Testis (tissue), 3 donors: ENCODE measurements around the gene C16orf82. TPM values are rescaled to one million over a fixed set of nuclear protein-coding genes. Genes with fewer than 3 reads are reported as not detected.
"Not testable (repeated sequence)": the region's sequence is repeated elsewhere in the genome, so short reads cannot be mapped to it uniquely, and the experiment has no call there.

ENCODE experiments used
- DNase-seq: peaks from one replicate; pipeline ENCODE4 v3.0.0-alpha.2; 2019
- H3K27ac ChIP-seq, 2 donors: fragments of 200-600 bp; sonication (generic); one replicate each; pipeline ENCODE4 v1.5.1; 2019
- H3K27me3 ChIP-seq: fragments of 200-600 bp; sonication (generic); one replicate; pipeline ENCODE4 v1.5.1; 2019
- H3K36me3 ChIP-seq: fragments of 200-600 bp; sonication (generic); one replicate; pipeline ENCODE4 v1.5.1; 2017; ENCODE audit warnings: low read depth; ENCODE audit errors: missing control alignments
- H3K4me1 ChIP-seq: fragments of 200-600 bp; sonication (generic); one replicate; pipeline ENCODE4 v1.5.1; 2019
- H3K4me3 ChIP-seq, 2 donors: fragments of 200-600 bp; sonication (generic); one replicate each; pipeline ENCODE4 v1.5.1; 2017 to 2019
- H3K9me3 ChIP-seq: fragments of 200-600 bp; sonication (generic); one replicate; pipeline ENCODE4 v1.5.1; 2017
- POLR2A ChIP-seq: fragments of 450-650 bp; IDR thresholded peaks from one replicate; pipeline ENCODE4 v1.6.1; 2017; ENCODE audit warnings: antibody characterized with exemption, mild to moderate bottlenecking, moderate library complexity
- WGBS, 2 donors: methylation state at CpG; one replicate each; pipeline ENCODE4 v1.1.5; 2018; 5-methylcytosine and 5-hydroxymethylcytosine counted together
- intact Hi-C: fragments of 100-400 bp; cut with DNase I; formaldehyde crosslinking; loops from one replicate; pipeline ENCODE4 v1.15.1; 2023; ENCODE audit warnings: low total_unique reads
- polyA plus RNA-seq: library from polyadenylated mRNA; stranded (reverse); fragments of 350-450 nt; fragmentation: Illumina TruSeq; extraction: RNeasy Lipid Tissue Mini Kit (QIAGEN cat#74804); gene quantifications from one replicate; pipeline ENCODE4 v1.2.3, GENCODE V29; 2014; ENCODE audit warnings: low read depth, low replicate concordance; ENCODE audit not compliant: insufficient read depth
- total RNA-seq, 2 donors: library from RNA; depleted of rRNA; stranded (reverse); fragments of >200 nt; gene quantifications; one replicate each; pipeline ENCODE4 v1.2.3, GENCODE V29; 2016
- TF ChIP-seq, protein P1 (sequence below), 3 experiments: fragments of 450-650 bp in 2 of 3; fragments of 200-600 bp in 1 of 3; sonication (generic) in 1 of 3; IDR thresholded peaks; one replicate each; pipeline ENCODE4 v1.5.1; 2016 to 2019; ENCODE audit warnings: antibody characterized with exemption in 3 of 3, mild to moderate bottlenecking in 2 of 3, moderate library complexity in 1 of 3

Gene C16orf82
- total and polyA plus RNA-seq, 3 donors from 2014 or later: 133 to 446 (median 364) TPM

DNA sequence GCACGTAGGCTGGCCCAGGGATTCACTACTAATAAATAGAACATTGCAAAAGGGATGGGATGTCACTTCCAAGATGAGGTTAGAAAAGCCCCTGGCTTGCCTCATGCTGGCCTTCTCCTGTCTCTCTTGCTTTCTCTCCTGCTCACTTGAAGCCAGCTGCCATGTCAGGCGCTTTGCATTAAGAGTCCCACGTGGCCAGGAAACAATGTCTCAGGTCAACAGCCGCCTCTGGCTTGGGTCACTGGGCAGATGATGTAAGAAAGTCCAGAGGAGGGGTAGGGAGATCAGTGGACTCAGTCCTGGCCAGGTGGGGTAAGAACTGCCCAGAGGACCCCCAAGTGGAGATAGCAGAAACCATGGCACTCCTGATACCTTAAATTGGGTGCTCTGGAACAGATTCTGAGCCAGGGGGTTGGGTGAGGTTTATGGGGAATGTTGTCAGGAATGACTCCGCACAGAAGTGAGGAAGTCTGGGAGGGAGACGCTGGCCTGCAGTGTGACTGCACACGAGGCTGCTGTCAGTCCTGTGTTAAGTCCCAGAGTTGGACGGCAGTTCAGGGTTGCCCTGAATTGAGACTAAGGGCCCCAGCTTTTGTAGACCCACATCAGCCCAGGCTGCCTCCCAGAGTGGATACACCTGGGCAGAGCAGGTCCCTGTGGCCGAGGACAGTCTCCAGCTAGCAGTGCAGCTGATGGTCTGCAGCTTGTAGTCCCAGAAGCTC lies 17.7 kb downstream of the C16orf82 start:
- WGBS, 2 donors: 44 to 60% methylated on average over 4 to 9 of the region's 9 CpGs
- TF ChIP-seq, protein P1, sequence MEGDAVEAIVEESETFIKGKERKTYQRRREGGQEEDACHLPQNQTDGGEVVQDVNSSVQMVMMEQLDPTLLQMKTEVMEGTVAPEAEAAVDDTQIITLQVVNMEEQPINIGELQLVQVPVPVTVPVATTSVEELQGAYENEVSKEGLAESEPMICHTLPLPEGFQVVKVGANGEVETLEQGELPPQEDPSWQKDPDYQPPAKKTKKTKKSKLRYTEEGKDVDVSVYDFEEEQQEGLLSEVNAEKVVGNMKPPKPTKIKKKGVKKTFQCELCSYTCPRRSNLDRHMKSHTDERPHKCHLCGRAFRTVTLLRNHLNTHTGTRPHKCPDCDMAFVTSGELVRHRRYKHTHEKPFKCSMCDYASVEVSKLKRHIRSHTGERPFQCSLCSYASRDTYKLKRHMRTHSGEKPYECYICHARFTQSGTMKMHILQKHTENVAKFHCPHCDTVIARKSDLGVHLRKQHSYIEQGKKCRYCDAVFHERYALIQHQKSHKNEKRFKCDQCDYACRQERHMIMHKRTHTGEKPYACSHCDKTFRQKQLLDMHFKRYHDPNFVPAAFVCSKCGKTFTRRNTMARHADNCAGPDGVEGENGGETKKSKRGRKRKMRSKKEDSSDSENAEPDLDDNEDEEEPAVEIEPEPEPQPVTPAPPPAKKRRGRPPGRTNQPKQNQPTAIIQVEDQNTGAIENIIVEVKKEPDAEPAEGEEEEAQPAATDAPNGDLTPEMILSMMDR (IDR thresholded peaks at IDR 0.05): no peak
- TF ChIP-seq POLR2A: no peak
- Histone ChIP-seq H3K4me3 (no peak overlapping the region), H3K4me1 (no peaks in the 10 kb centered on the region), H3K36me3 (no peaks in the 10 kb centered on the region), H3K27ac (no peak overlapping the region), H3K27me3 (no peaks in the 10 kb centered on the region), H3K9me3 (no peaks in the 10 kb centered on the region)
- intact Hi-C loops: no loop called here
- DNase-seq: no peak

GRCh38 chr16:27085182-27085581 lies 18.5 kb downstream of the C16orf82 start:
- no peaks in the 10 kb centered on the region for H3K9me3 ChIP-seq
- no peaks in the 10 kb centered on the region for H3K36me3 ChIP-seq
- DNase-seq: no peak
- WGBS, 2 donors: 75% methylated on average over 6 of the region's 6 CpGs
- H3K27me3 ChIP-seq: no peaks in the 10 kb centered on the region
- H3K4me3 ChIP-seq: no peak overlapping the region
- no peak for TF ChIP-seq POLR2A
- H3K27ac ChIP-seq: no peak overlapping the region
- intact Hi-C loops: no loop called here
- no peaks in the 10 kb centered on the region for H3K4me1 ChIP-seq

DNA sequence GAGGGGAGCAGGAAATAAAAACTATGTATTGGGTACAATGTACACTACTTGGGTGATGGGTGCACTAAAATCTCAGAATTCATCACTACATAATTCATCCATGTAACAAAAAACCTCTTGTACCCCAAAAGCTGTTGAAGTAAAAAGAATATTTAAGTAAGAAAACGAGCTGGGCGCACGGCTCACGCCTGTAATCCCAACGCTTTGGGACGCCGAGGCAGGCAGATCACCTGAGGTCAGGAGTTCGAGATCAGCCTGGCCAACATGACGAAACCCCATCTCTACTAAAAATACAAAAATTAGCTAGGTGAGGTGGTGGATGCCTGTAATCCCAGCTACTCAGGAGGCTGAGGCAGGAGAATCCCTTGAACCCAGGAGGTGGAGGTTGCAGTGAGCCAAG lies 19.3 kb downstream of the C16orf82 start:
- H3K9me3 ChIP-seq, H3K36me3 ChIP-seq, H3K4me3 ChIP-seq, H3K27me3 ChIP-seq, H3K27ac ChIP-seq, H3K4me1 ChIP-seq, DNase-seq, intact Hi-C loops: not testable (repeated sequence)
- 86 to 95% methylated on average over 9 of the region's 9 CpGs for WGBS, 2 donors

- Histone ChIP-seq H3K27me3 (no peaks in the 10 kb centered on the region), H3K4me3 (no peak overlapping the region), H3K36me3 (no peaks in the 10 kb centered on the region), H3K4me1 (no peaks in the 10 kb centered on the region), H3K27ac (no peak overlapping the region), H3K9me3 (no peaks in the 10 kb centered on the region)
- no peak for DNase-seq
- intact Hi-C loops: no loop called here
- no peak for TF ChIP-seq POLR2A
- TF ChIP-seq, protein P1 (IDR thresholded peaks at IDR 0.05): no peak
- WGBS, 2 donors: 68 to 69% methylated on average over 5 of the region's 5 CpGs
Observed at GRCh38 chr16:27088216-27088615, 21.5 kb downstream of the C16orf82 start.

DNA sequence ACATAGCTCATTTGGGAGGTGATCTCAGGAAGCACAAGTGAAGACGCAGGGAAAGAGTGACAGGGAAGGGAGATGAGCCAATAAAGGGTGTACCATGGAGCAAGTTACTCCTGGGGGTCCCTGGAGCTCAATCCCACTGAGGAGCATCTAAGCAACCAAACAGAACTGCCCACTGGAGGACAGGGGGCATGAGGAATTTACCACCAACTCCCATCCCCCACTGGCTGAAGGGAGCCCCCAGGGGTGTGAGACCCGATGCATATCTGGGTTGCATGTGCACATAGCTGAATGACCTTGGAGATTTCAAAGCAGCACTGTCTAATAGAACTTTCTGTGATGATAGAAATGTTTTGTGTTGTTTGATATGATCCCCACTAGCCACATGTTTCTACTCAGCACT lies 29.6 kb downstream of the C16orf82 start:
- no peak overlapping the region for H3K4me3 ChIP-seq
- no peaks in the 10 kb centered on the region for H3K4me1 ChIP-seq
- H3K9me3 ChIP-seq: no peaks in the 10 kb centered on the region
- no peak for TF ChIP-seq POLR2A
- TF ChIP-seq, protein P1 (IDR thresholded peaks at IDR 0.05): no peak
- 76 to 83% methylated on average over 2 of the region's 2 CpGs for WGBS, 2 donors
- no peak overlapping the region for H3K27ac ChIP-seq
- H3K27me3 ChIP-seq: no peaks in the 10 kb centered on the region
- no peaks in the 10 kb centered on the region for H3K36me3 ChIP-seq
- no peak for DNase-seq
- intact Hi-C loops: no loop called here

GRCh38 chr16:27097800-27098230 lies 31.1 kb downstream of the C16orf82 start:
- intact Hi-C loops: no loop called here
- no peak overlapping the region for H3K27ac ChIP-seq
- no peak for DNase-seq

More at GRCh38 chr16:27097800-27098230, 31.1 kb downstream of the C16orf82 start:
- Histone ChIP-seq H3K9me3 (no peaks in the 10 kb centered on the region), H3K4me1 (no peaks in the 10 kb centered on the region), H3K36me3 (no peaks in the 10 kb centered on the region), H3K27me3 (no peaks in the 10 kb centered on the region), H3K4me3 (no peak overlapping the region)
- WGBS, 2 donors: 58 to 66% methylated on average over 5 to 6 of the region's 6 CpGs
- TF ChIP-seq, protein P1 (IDR thresholded peaks at IDR 0.05): no peak
- TF ChIP-seq POLR2A: no peak
